ENCODE results near the gene ATP8A2.

GRCh38 chr13:25478186-25478585 lies 106.4 kb downstream of the ATP8A2 start:
- TF ChIP-seq POLR2A (IDR thresholded peaks at IDR 0.05) = no peak
- TF ChIP-seq, protein P1, sequence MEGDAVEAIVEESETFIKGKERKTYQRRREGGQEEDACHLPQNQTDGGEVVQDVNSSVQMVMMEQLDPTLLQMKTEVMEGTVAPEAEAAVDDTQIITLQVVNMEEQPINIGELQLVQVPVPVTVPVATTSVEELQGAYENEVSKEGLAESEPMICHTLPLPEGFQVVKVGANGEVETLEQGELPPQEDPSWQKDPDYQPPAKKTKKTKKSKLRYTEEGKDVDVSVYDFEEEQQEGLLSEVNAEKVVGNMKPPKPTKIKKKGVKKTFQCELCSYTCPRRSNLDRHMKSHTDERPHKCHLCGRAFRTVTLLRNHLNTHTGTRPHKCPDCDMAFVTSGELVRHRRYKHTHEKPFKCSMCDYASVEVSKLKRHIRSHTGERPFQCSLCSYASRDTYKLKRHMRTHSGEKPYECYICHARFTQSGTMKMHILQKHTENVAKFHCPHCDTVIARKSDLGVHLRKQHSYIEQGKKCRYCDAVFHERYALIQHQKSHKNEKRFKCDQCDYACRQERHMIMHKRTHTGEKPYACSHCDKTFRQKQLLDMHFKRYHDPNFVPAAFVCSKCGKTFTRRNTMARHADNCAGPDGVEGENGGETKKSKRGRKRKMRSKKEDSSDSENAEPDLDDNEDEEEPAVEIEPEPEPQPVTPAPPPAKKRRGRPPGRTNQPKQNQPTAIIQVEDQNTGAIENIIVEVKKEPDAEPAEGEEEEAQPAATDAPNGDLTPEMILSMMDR (IDR thresholded peaks at IDR 0.05) = no peak
